ENCODE measurements around the gene MAP1LC3A.

MAP1LC3A gene

GRCh38 chr20:34549291-34549928 is 9.1 kb upstream of the MAP1LC3A start:
- DNase-seq (ENCODE audit: low read depth) = peak; percentile 24

- DNase-seq (ENCODE audit: low read depth) = no peak
Observed at GRCh38 chr20:34549929-34550305, 8.6 kb upstream of the MAP1LC3A start.

GRCh38 chr20:34552569-34552968 is 5.9 kb upstream of the MAP1LC3A start:
- no peak for DNase-seq (ENCODE audit: low read depth)

- no peak for DNase-seq (ENCODE audit: low read depth)
Observed at GRCh38 chr20:34553366-34553867, 5.1 kb upstream of the MAP1LC3A start.

- peak; percentile 31 for DNase-seq (ENCODE audit: low read depth)
Observed at GRCh38 chr20:34557936-34558319, 590 bp upstream of the MAP1LC3A start.

GRCh38 chr20:34559311-34560140 is 1.0 kb downstream of the MAP1LC3A start:
- no peak for DNase-seq (ENCODE audit: low read depth)

- no peak for DNase-seq (ENCODE audit: low read depth)
Observed at GRCh38 chr20:34560141-34560523, 1.6 kb downstream of the MAP1LC3A start.

GRCh38 chr20:34560614-34561013 is 2.1 kb downstream of the MAP1LC3A start:
- DNase-seq (ENCODE audit: low read depth) = no peak

GRCh38 chr20:34561661-34562060 is 3.1 kb downstream of the MAP1LC3A start:
- DNase-seq (ENCODE audit: low read depth) = no peak

GRCh38 chr20:34562641-34563040 is 4.1 kb downstream of the MAP1LC3A start:
- DNase-seq (ENCODE audit: low read depth) = peak; percentile 41

GRCh38 chr20:34564833-34565232 is 6.3 kb downstream of the MAP1LC3A start:
- DNase-seq (ENCODE audit: low read depth) = no peak

- DNase-seq (ENCODE audit: low read depth) = no peak
Observed at GRCh38 chr20:34566978-34567891, 8.7 kb downstream of the MAP1LC3A start.

- DNase-seq (ENCODE audit: low read depth) = no peak
Observed at GRCh38 chr20:34567892-34568865, 9.7 kb downstream of the MAP1LC3A start.

- DNase-seq (ENCODE audit: low read depth) = no peak
Observed at GRCh38 chr20:34569598-34569997, 11.1 kb downstream of the MAP1LC3A start.

- peak; percentile 79 for DNase-seq (ENCODE audit: low read depth)
Observed at GRCh38 chr20:34570859-34571306, 12.4 kb downstream of the MAP1LC3A start.

- no peak for DNase-seq (ENCODE audit: low read depth)
Observed at GRCh38 chr20:34571753-34572152, 13.2 kb downstream of the MAP1LC3A start.

GRCh38 chr20:34573541-34574300 is 15.2 kb downstream of the MAP1LC3A start:
- no peak for DNase-seq (ENCODE audit: low read depth)

- DNase-seq (ENCODE audit: low read depth) = no peak
Observed at GRCh38 chr20:34574426-34574825, 15.9 kb downstream of the MAP1LC3A start.

- DNase-seq (ENCODE audit: low read depth) = no peak
Observed at GRCh38 chr20:34574861-34575260, 16.3 kb downstream of the MAP1LC3A start.

GRCh38 chr20:34575271-34575670 is 16.8 kb downstream of the MAP1LC3A start:
- DNase-seq (ENCODE audit: low read depth) = no peak
